Measurements from ENCODE around the gene ZNF169. TPM values are rescaled to one million over a fixed set of nuclear protein-coding genes. Genes with fewer than 3 reads are reported as not detected.
"Not testable (repeated sequence)": the region's sequence is repeated elsewhere in the genome, so short reads cannot be mapped to it uniquely, and the experiment has no call there.

Gene ZNF169
- total and polyA plus RNA-seq, 4 donors: 6.4 to 10.1 (median 8.4) TPM

DNA sequence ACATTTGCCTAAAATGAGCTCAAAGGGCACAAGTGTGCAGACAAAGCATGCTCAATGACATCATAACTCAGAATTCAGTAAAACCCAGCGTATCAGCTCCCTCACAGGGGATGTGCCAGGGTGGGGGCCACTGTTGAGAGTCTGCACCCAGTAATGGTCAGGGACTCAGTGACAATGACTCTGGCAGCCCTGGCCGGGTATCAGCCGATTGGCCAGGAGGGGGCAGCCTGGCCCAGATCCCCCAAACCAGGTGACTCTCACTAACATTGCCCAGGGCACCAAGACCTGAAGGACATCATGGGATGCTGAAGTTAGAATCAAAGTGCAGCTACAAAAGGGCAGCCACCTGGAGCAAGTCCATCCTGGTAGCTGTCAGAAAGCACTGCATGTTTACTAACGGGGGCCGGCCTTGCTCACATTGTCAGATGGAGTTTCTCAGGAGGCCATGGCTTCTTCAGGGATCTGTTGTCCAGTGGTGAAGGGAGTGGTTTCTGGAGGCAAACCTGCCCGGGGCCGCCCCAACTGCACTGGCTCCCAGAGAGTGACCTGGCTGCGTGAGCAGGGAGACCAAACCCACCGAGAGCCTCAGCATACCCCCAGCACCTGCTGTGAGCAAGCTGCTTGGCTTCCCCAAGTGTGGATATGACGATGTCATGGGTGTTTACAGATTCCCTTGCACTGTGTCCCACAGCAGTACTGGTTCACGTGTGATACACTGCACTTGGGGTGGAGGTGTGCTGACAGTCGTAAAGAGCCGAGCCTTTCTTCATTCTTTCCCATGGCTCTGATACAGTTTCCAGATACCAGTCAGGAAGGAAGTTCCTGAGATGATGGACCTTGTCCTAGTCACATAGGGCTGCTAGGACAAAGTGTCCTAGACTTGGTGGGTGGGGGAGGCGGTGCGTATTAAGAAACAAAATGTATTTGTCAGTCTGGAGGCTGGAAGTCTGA is 56.2 kb downstream of the ZNF169 start:
- DNase-seq (ENCODE audit: low read depth in 4 of 6, low spot score in 6 of 6); H3K4me3 ChIP-seq (ENCODE audit: low read depth, low read length); H3K4me1 ChIP-seq (ENCODE audit: control insufficient read depth, insufficient read depth, low read length); H3K9me3 ChIP-seq (ENCODE audit: control insufficient read depth, insufficient read depth, low read length); H3K27ac ChIP-seq (ENCODE audit: low read depth, low read length); H3K36me3 ChIP-seq (ENCODE audit: control insufficient read depth, insufficient read depth, low read length); H3K27me3 ChIP-seq (ENCODE audit: control insufficient read depth, insufficient read depth, low read length): not testable (repeated sequence)
- WGBS (ENCODE audit: insufficient coverage): no CpG with 5 or more reads among the region's 15 CpGs

DNA sequence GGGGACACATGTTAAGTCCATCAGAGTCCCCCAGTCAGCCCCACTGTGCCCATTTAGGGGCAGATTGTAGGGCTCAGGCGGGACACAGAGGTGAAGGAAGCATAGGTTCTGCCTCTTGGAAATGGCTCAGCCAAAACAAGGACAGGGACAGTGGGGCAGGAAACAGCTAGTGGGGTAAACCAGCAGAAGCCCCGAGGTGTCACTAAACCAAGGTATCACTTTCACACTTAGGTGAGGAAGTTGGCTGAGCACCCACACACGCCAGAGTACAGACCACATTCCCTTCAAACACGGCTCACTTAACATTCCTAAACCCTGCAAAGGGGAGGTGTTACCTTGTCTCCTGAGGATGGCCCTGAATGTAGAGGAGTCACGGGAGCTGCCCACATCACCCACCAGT is 57.1 kb downstream of the ZNF169 start:
- H3K4me1 ChIP-seq (ENCODE audit: control insufficient read depth, insufficient read depth, low read length); H3K36me3 ChIP-seq (ENCODE audit: control insufficient read depth, insufficient read depth, low read length); H3K4me3 ChIP-seq (ENCODE audit: low read depth, low read length); H3K9me3 ChIP-seq (ENCODE audit: control insufficient read depth, insufficient read depth, low read length); DNase-seq (ENCODE audit: low read depth in 4 of 6, low spot score in 6 of 6); H3K27me3 ChIP-seq (ENCODE audit: control insufficient read depth, insufficient read depth, low read length); H3K27ac ChIP-seq (ENCODE audit: low read depth, low read length): not testable (repeated sequence)
- WGBS (ENCODE audit: insufficient coverage): no CpG with 5 or more reads among the region's 5 CpGs

DNA sequence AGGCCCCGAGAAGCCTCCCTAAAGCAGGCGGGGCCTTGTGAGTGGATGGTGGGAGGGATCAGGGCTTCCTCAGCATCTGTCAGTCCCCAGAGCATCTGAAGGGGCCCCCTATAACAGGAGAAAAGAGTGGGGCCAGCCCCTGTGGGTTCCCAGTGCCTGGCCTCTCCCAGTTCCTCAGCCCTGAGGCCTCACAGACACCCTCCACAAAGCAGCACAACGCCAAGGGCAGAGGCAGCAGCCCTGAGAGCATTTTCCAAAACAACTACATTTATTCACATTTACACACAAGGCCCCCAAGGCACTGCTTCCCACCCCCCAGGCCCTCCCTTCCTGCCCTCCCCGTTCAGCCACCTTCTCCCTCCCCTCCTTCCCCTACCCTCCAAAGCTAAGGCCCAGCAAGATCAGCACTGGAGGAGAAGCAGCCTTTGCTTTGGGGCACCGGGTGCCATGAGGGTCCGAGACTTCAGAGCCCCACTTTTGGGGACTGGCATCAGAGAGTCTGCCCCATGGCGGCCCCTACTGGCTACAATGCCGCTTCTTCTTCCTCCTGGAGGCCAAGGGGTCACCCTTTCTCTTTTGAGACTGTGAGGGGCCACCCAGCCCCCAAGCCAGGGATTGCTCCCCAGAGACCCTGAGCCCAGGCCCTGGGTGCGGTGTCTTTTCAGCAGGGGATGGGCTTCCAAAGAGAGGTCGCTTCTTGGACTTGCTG is 59.0 kb downstream of the ZNF169 start:
- H3K4me1 ChIP-seq (ENCODE audit: control insufficient read depth, insufficient read depth, low read length); H3K9me3 ChIP-seq (ENCODE audit: control insufficient read depth, insufficient read depth, low read length): not testable (repeated sequence)
- WGBS (ENCODE audit: insufficient coverage): no CpG with 5 or more reads among the region's 10 CpGs

DNA sequence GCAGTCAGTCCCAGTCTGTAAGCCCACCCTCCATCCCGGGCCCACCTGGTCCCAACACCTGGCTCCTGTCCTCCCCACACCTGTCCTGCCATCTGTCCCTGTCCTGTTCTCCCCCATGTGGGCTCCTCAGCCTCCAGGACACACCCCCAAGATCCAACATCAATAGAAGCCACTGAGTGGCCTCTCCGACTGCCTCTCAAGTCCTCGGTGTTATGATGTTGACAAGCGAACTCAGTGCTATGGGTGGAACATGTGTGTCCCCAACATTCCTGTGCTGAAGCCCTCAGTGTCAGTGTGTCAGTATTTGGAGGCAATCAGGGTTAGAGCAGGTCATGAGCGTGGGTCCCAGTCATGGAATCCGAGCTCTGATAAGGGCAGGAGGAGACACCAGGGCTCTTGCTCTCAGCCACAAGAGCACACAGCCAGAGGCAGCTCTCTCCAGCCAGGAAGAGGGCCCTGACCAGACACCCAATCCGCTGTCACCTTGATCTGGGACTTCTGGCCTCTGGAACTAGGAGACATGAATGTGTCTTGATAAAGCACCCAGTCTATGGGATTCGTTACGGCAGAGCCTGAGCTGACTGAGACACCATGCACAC is 63.3 kb downstream of the ZNF169 start:
- not testable (repeated sequence) for H3K27ac ChIP-seq (ENCODE audit: low read depth, low read length); DNase-seq (ENCODE audit: low read depth in 4 of 6, low spot score in 6 of 6); H3K27me3 ChIP-seq (ENCODE audit: control insufficient read depth, insufficient read depth, low read length); H3K4me1 ChIP-seq (ENCODE audit: control insufficient read depth, insufficient read depth, low read length); H3K36me3 ChIP-seq (ENCODE audit: control insufficient read depth, insufficient read depth, low read length); H3K9me3 ChIP-seq (ENCODE audit: control insufficient read depth, insufficient read depth, low read length); H3K4me3 ChIP-seq (ENCODE audit: low read depth, low read length)
- WGBS (ENCODE audit: insufficient coverage): no CpG with 5 or more reads among the region's 9 CpGs

More for the DNA sequence above, 59.0 kb downstream of the ZNF169 start:
- H3K27ac ChIP-seq (ENCODE audit: low read depth, low read length); H3K4me3 ChIP-seq (ENCODE audit: low read depth, low read length); H3K27me3 ChIP-seq (ENCODE audit: control insufficient read depth, insufficient read depth, low read length); DNase-seq (ENCODE audit: low read depth in 4 of 6, low spot score in 6 of 6); H3K36me3 ChIP-seq (ENCODE audit: control insufficient read depth, insufficient read depth, low read length): not testable (repeated sequence)

DNA sequence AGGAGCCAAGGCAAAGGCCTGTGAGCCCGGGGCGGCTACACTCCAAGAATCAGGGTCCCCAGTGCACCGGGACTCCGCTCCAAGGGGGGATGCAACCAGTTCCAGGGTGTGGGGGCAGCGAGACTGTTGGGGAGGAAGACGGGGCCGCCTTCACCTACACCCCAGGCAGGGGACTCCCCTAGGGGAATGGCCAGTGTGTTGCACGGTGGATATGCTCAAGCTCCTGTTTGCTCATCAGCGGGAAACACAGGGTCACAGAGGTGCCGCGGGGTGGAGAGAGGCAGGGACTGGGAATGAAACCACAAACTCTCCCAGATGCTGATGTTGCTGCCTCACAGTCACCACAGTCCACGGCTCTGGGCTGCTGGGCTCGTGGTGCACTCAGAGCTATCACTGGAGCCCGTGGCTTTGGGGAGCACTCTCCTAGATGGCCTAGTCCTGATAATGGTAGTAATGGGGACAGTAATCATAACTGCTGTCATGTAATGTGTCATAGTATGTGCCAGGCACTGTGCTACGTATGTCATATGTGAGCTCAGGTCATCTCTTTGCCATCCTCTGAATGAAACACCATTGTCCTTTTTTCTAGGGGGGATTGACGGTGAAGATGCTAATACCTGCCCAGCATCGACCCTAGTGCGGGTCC is 64.2 kb downstream of the ZNF169 start:
- not testable (repeated sequence) for H3K9me3 ChIP-seq (ENCODE audit: control insufficient read depth, insufficient read depth, low read length); H3K4me3 ChIP-seq (ENCODE audit: low read depth, low read length); H3K4me1 ChIP-seq (ENCODE audit: control insufficient read depth, insufficient read depth, low read length); H3K27ac ChIP-seq (ENCODE audit: low read depth, low read length); H3K36me3 ChIP-seq (ENCODE audit: control insufficient read depth, insufficient read depth, low read length); H3K27me3 ChIP-seq (ENCODE audit: control insufficient read depth, insufficient read depth, low read length); DNase-seq (ENCODE audit: low read depth in 4 of 6, low spot score in 6 of 6)
- 100% methylated on average over 3 of the region's 18 CpGs for WGBS (ENCODE audit: insufficient coverage)

DNA sequence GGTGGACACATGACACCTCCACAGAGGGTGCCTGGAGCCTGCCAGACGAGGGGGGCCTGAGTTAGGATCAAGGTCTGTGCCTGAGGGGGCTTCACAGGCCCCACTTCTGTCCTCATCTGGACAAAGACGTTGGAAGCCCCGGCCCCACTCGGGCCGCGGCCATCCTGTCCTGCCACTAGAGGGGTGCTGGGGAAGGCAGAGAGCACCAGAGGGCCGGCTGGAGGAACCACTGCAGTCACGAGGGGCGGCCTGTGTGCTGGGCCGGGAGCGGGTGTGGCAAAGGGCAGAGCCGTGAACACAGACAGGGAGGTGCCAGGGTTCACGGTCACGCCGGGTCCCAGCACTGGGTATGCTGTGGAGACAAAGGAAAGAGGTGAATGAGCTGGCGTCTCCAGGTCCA is 66.5 kb downstream of the ZNF169 start:
- DNase-seq (ENCODE audit: low read depth in 4 of 6, low spot score in 6 of 6); H3K36me3 ChIP-seq (ENCODE audit: control insufficient read depth, insufficient read depth, low read length): not testable (repeated sequence)
- WGBS (ENCODE audit: insufficient coverage): 75% methylated on average over 14 of the region's 16 CpGs

DNA sequence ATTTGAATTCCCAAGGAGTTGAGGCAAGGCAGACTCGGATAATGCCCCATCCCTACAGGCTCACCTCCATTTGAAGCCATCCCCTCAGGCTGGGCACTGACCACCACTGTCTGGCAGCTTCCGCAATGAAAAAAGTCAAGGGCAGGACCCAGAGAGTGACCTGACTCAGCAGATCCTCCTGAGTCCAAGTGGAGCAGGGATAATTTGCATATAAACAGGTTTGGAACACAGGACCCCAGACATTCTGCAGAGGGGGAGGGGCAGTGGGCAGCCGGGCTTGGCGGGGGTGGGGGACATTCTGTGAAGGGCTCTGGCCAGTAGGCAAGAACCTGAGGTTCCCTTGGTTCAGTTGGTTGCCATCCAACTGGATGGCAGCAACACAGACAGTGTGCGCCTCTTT is 69.4 kb downstream of the ZNF169 start, which contains the start of gene NUTM2F:
Gene NUTM2F (minus strand): TSS at position 101 of the 400 bp plus-strand sequence. CDS start 21 bp downstream, at position 80.
- H3K9me3 ChIP-seq (ENCODE audit: control insufficient read depth, insufficient read depth, low read length); DNase-seq (ENCODE audit: low read depth in 4 of 6, low spot score in 6 of 6); H3K4me1 ChIP-seq (ENCODE audit: control insufficient read depth, insufficient read depth, low read length); H3K27me3 ChIP-seq (ENCODE audit: control insufficient read depth, insufficient read depth, low read length); H3K4me3 ChIP-seq (ENCODE audit: low read depth, low read length); H3K36me3 ChIP-seq (ENCODE audit: control insufficient read depth, insufficient read depth, low read length); H3K27ac ChIP-seq (ENCODE audit: low read depth, low read length): not testable (repeated sequence)
- no CpG with 5 or more reads among the region's 5 CpGs for WGBS (ENCODE audit: insufficient coverage)

More for the DNA sequence above, 66.5 kb downstream of the ZNF169 start:
- H3K27ac ChIP-seq (ENCODE audit: low read depth, low read length); H3K4me1 ChIP-seq (ENCODE audit: control insufficient read depth, insufficient read depth, low read length); H3K27me3 ChIP-seq (ENCODE audit: control insufficient read depth, insufficient read depth, low read length); H3K9me3 ChIP-seq (ENCODE audit: control insufficient read depth, insufficient read depth, low read length); H3K4me3 ChIP-seq (ENCODE audit: low read depth, low read length): not testable (repeated sequence)

DNA sequence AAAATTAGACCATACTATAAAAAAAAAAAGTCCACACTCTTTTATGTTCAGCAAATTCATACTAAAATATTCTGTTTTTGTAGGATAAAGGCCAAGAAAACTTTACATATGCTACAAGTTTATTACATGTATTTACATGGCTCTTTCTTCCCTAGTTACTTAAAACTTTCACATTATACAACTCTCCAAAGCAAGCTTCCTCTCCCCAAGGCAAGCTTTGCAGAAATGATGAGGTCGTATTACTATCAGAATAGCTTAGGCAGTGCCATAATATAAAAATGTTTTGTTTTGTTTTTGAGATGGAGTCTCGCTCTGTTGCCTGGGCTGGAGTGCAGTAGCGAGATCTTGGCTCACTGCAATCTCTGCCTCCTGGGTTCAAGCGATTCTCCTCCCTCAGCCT is 77.3 kb downstream of the ZNF169 start:
- not testable (repeated sequence) for H3K4me1 ChIP-seq (ENCODE audit: control insufficient read depth, insufficient read depth, low read length); H3K4me3 ChIP-seq (ENCODE audit: low read depth, low read length); H3K27ac ChIP-seq (ENCODE audit: low read depth, low read length); DNase-seq (ENCODE audit: low read depth in 4 of 6, low spot score in 6 of 6); H3K9me3 ChIP-seq (ENCODE audit: control insufficient read depth, insufficient read depth, low read length); H3K36me3 ChIP-seq (ENCODE audit: control insufficient read depth, insufficient read depth, low read length); H3K27me3 ChIP-seq (ENCODE audit: control insufficient read depth, insufficient read depth, low read length)
- no CpG with 5 or more reads among the region's 4 CpGs for WGBS (ENCODE audit: insufficient coverage)

DNA sequence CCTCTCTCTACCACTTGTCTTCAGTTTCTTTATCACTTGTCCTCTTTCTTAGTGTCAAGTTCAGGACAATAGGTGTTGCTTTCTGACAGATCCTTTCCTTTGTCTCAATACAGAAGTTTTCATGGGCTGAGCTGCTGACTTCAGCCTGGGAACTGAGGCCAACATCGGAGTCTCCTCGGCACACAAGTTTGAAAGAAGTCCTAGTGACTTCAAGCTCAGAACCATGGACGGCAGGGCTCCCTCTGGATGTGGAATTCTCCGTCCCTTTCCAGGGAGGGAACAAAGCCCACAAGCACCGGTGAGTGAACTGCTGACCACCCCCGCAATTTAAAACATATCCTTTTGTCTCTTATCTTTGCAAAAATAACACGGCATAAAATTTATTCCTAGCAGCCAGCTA is 79.6 kb downstream of the ZNF169 start:
- not testable (repeated sequence) for DNase-seq (ENCODE audit: low read depth in 4 of 6, low spot score in 6 of 6); H3K4me1 ChIP-seq (ENCODE audit: control insufficient read depth, insufficient read depth, low read length); H3K4me3 ChIP-seq (ENCODE audit: low read depth, low read length); H3K36me3 ChIP-seq (ENCODE audit: control insufficient read depth, insufficient read depth, low read length); H3K9me3 ChIP-seq (ENCODE audit: control insufficient read depth, insufficient read depth, low read length); H3K27ac ChIP-seq (ENCODE audit: low read depth, low read length); H3K27me3 ChIP-seq (ENCODE audit: control insufficient read depth, insufficient read depth, low read length)
- WGBS (ENCODE audit: insufficient coverage): 52% methylated on average over 3 of the region's 7 CpGs

Data from spinal cord (tissue), 10 donors.